Measurements from ENCODE around the gene GAREM2.

GAREM2 gene

DNA sequence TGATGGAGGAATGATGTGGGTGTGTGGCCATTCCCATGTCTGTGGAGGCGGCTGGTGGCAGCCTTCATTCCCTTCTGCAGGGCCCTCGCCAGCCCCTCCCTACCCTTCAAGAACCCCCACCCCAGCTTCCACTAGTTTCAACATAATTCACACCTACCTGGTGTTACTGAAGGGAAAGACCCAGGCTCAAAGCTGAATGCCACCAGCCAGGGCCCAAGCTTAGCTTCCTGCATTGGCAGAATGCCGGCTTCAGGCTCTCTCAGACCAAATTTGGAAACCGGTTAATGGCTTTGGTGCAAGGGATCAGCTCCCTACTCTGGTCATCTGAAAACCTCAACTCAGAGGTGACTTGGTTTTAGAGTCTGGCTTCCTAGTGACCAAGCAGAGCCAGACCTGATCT lies 16.9 kb downstream of the GAREM2 start:
- no peak for DNase-seq

DNA sequence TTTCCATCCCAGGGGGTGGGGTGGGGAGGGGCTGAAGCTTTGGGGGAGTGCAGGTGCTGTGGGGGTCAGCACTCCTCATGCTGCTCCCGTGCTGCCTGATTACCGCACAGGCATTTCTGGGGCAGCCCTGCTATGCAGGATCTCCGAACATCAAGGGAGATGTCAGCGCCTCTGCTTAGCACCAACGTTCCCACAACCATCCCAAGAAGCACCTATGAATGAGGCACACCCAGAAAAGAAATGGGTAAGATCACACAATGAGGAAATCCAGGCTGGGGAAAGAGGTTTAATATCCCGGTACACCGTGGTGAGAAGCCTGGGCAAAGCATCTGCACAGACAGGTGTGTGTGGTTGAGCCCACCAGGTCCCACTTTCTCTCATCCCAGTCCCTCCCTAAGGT lies 17.5 kb downstream of the GAREM2 start:
- DNase-seq: no peak

GRCh38 chr2:26191316-26192159 lies 18.6 kb downstream of the GAREM2 start:
- DNase-seq: no peak

DNA sequence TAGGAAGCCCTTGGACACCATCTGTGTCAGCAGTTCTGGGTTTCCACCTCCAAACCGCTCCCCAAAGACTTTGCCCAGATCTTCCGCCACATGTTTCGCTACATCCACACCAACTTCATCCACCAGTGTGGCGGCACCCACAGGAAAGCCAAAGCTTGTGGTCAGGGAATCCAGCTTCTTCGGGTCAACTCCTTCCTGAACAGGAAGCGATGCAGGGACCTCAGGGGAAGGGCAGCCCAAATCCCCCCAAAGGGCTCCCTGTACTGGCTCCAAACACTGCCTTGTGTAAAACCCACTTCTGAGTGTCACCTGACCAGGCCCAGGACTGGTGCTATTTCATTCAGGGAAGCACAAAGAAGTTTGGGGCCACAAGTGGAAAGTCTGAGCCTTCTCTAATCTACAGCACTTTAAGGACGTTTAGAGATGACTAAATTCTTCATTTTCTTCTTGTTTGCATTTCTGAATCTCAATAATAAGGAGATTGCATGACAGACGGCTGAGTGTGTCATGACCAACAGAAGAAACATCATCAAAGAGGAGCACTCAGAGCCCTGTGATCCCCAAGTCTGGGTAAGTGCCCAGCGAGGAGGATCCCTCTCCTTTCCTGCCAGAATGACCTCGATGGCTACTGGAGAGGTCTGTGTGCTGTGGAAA lies 20.8 kb downstream of the GAREM2 start:
- no peak for DNase-seq

DNA sequence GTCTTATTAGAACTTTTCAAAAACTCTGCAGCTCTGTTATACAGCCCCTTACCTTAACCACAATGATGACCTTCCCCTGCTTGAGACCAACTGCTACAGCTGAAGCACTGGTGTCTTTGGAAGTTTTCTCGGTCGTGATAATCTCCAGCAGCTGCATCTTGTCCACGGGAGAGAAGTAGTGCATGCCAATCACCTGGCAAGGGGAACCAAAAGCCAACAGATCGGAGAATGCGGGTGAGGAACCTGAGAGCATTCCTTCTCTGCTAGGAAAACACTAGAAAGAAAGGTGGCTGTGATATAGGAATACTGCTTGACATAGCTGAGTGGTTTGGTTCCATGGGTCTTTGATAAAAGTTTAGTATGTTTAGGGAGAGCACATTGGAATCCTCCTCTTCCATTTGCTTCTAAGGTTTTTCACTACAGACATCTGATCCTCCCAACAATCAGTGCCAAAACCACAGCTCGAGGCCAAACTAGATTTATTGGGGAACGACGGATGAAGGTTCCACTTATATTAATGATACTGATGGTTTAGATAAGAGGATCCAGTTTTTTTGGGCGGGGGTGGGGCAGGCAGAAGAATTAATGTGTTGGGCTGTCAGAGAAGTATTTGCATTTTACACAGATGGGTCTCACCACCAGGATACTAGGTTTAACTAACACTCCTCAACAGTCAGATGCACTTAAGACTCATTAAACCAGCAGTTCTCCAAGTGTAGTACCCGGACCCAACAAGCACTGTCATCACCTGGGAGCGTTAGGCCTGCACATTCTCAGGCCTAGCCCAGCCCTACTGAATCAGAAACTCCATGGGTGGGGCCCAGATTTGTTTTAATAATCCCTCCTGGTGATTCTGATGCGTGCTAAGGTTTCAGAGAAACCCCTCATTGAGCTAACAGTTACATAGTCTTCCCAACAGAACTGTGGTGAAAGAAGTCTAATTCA lies 22.4 kb downstream of the GAREM2 start:
- DNase-seq: no peak

DNA sequence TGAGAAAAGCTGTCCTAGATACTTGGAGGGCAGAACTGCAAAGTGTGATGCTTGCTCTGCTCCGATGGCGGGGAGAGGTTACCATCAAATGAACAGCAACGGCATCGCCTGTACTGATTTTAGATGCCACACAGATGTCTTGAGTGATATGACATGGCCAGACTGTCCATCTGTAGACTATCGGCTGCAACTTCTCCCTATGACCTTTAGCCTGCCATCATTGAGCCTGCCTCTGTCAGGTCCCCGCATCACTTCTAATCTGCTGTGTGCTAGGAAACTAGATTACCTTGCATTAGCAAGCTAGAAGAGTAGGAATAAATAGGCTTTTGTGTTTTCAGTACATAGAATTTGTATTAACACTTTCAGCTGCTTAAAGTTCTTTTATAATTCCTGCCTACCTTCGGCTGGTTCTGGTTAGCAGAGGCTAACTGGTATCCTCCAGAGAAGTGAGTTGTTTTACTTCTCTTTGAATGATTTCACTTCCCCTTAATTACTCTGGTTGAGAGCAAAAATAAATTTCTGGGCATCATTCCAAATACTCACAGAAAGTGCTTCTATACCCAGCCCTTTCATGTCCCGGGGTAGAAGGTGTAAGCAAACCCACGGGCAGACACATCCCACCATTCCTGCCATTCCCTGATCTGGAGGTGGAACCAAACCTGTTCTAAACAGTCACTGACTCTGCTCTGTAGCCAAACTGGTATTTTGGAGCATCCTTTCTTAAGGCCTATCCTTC lies 24.0 kb downstream of the GAREM2 start:
- DNase-seq: no peak

GRCh38 chr2:26197516-26197915 lies 24.6 kb downstream of the GAREM2 start:
- DNase-seq: no peak

DNA sequence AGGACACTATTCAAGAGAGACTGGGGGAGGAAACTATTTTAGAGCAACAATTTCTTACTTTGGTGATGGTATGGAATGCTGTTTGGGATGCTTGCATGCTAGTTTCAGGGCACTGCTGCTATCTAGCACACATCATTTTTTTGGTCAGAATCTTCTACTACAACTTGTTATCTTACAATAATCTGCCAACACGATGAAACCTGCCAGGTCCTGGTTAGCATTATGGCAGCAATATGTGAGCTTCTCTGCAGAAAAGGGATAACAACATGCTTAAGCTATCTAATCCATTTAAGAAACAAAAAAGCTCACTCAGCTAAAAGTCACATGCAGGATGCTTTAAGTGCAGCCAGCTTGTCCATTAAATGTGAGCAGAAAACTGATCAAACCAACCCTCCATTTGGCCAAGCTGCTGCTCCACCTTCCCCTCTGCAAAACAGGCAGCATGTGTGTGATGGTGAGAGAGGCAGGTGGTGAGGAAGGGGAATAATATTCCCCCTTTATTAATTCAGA lies 30.1 kb downstream of the GAREM2 start:
- DNase-seq: no peak

DNA sequence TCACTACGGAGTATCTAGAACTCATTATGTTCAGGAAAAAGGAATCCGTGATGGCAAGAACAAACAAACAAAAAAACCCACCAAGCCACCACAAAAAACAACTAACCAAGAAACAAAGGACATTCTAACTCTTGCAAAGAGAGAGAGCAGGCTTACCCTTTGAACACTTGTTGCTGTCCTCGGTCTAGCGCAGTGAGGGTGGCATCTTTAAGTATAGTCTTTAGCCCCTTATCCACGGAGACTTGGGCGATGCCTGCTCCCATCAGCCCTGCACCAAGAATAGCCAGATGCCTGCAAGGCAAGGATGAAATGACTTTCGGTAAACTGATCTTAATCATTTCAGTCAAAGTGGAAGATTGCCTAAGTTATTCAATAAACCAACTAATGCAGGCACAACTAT lies 31.0 kb downstream of the GAREM2 start:
- DNase-seq: no peak

DNA sequence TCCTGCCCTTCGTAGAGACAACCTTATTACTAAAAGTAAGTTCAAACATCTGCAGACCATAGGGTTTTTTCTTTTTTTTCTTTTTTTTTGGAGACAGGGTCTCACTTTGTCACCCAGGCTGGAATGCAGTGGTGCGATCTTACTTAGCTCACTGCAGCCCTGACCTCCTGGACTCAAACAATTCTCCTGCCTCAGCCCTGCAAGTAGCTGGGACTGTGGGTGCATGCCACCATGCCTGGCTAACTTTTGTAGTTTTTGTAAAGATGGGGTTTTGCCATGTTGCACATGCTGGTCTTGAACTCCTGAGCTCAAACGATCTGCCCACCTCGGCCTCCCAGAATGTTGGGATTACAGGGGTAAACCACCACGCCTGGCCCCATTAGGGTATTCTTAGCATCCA lies 39.1 kb downstream of the GAREM2 start:
- no peak for DNase-seq

GRCh38 chr2:26214759-26215158 lies 41.9 kb downstream of the GAREM2 start:
- DNase-seq: no peak

DNA sequence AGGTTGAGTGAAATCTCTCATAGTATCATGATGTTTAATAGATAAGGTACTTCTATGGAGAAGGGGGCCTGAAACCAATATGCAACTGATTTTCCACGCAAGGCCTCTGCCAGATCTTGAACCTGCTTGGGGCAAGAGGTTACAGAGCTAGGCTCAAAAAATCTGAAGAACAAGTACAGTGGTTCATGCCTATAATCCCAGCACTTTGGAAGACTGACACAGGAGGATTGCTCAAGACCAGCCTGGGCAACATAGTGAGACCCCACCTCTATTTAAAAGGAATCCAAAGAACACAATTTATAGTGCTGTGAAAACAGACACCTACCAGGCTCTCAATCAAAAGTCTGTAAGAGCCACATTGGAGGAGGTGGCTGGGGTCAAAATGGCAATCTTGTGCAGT lies 42.9 kb downstream of the GAREM2 start:
- DNase-seq: no peak

DNA sequence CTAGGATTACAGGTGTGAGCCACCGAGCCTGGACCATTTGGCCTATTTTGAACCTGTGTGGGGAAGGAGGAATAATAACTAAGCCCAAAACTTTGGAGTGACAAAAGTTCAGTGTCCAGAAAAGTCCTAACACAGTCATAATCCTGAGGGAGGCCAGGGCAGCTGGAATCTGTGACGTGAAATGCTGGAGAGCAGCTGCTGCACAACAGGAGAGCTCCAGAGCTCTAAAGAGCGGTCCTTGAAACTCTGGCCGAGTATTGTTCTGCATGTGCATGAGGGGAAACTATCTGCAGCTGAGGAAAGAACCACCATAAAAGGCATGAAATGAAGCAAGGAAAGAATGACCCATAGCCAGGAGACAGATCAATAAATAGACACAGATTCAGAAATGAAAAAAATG lies 43.7 kb downstream of the GAREM2 start:
- DNase-seq: no peak

DNA sequence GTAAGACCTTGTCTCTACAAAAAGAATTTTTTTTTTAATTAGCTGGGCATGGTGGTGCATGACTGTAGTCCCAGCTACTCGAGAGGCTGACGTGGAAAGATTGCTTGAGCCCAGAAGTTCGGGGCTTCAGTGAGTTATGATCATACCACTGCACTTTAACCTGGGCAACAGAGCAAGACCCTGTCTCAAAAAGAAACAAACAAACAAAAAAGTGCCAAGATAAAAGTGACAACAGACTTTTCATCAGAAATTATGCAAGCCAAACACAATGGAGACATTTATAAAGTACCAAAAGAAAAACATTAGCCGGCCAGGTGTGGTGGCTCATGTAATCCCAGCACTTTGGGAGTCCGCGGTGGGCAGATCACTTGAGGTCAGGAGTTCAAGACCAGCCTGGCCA lies 44.8 kb downstream of the GAREM2 start:
- DNase-seq: no peak

DNA sequence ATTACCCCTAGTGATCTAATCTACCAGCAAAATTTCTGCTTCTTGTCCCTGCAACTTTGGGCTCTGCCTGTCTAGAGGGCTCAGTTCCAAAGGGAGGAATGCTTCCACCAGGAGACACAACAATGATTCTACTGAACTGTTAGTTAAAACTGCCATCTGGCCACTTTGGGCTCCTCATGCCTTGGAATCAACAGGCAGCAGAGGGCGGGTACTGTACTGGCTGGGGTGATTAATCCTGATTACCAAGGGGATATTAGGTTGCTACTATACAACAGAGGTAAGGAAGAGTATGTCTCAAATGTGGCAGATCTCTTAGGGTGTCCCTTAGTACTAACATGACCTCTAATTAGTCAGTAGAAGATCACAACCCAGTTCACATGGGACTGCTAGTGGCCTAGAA lies 50.1 kb downstream of the GAREM2 start:
- no peak for DNase-seq

DNA sequence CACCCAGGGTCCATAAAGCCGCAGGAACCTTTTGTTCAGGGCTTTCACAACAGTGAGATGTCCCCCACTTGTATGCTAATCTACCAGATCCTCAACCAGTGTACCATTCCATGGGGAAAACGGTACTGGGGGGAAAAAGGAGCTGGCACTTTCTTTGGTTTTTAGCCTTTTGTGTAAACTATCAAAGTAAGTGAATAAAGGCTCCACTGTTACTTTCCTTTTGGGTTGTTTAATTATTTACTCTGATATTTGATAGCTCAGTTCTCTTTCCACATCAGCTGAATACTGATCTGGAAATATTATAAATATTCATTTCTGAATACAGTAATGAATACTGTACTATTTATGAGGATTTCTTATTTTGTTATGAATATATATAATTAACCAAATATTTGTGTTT lies 51.2 kb downstream of the GAREM2 start:
- no peak for DNase-seq

GRCh38 chr2:26229595-26229994 lies 56.7 kb downstream of the GAREM2 start:
- no peak for DNase-seq

DNA sequence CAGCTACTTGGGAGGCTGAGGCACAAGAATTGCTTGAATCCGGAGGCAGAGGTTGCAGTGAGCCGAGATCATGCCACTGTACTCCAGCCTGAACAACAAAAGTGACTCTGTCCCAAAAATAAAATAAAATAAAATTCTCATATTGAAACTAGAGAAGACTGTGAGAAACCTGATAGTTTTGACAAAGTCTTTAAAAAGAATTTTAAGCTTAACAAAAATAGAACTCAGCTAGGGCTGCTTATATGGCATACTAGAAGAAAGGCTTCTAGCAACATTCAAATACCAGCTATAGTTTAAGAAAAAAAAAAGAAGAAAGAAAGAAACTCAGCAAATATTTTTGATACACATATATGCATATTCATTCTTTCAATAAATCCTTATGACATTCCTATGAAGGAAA lies 57.9 kb downstream of the GAREM2 start:
- DNase-seq: no peak

DNA sequence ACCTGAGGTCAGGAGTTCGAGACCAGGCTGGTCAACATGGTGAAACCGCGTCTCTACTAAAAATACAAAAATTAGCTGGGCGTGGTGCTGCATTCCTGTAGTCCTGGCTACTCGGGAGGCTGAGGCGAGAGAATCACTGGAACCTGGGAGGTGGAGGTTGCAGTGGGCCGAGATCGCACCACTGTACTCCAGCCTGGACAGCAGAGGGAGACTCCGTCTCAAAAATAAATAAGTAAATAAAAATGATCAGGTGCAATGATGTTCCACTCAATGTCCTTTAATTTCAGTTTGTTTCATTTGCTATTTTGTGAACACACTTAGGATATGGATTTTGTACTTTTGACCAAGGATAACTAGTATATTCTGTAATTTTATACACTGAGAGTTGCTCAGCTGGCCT lies 62.2 kb downstream of the GAREM2 start:
- DNase-seq: no peak

- DNase-seq: no peak
These were observed 65.0 kb downstream of the GAREM2 start for GRCh38 chr2:26237868-26238267.

- DNase-seq: no peak
These were observed 65.5 kb downstream of the GAREM2 start for GRCh38 chr2:26238311-26238958.

All from NCI-H226 (cell line).